Osteocyte (in vitro differentiated cells): Measurements from ENCODE around the gene LRRC15. TPM values are rescaled to one million over a fixed set of nuclear protein-coding genes. Genes with fewer than 3 reads are reported as not detected.

Experiments used
- DNase-seq: peaks from one replicate; pipeline ENCODE4 v3.0.0; 2021; ENCODE audit warnings: mixed read lengths; ENCODE audit not compliant: unreplicated experiment; ENCODE audit errors: extremely low spot score
- H3K27ac Mint-ChIP-seq: one replicate; pipeline ENCODE4 v1.8.0; 2021; ENCODE audit warnings: mild to moderate bottlenecking, mixed read lengths; ENCODE audit not compliant: unreplicated experiment
- H3K27me3 Mint-ChIP-seq: one replicate; pipeline ENCODE4 v1.8.0; 2021; ENCODE audit warnings: mixed read lengths; ENCODE audit not compliant: unreplicated experiment
- H3K36me3 Mint-ChIP-seq: one replicate; pipeline ENCODE4 v1.8.0; 2021; ENCODE audit warnings: mixed read lengths; ENCODE audit not compliant: unreplicated experiment
- H3K4me1 Mint-ChIP-seq: one replicate; pipeline ENCODE4 v1.8.0; 2021; ENCODE audit warnings: mixed read lengths; ENCODE audit not compliant: unreplicated experiment
- H3K4me3 Mint-ChIP-seq: one replicate; pipeline ENCODE4 v1.8.0; 2021; ENCODE audit warnings: mild to moderate bottlenecking, moderate library complexity, mixed read lengths; ENCODE audit not compliant: unreplicated experiment
- H3K9me3 Mint-ChIP-seq: one replicate; pipeline ENCODE4 v1.8.0; 2021; ENCODE audit warnings: mixed read lengths; ENCODE audit not compliant: unreplicated experiment
- CTCF ChIP-seq: fragments of 200-600 bp; sonication (generic); IDR thresholded peaks from 2 replicates; pipeline ENCODE4 v1.5.0; 2021; ENCODE audit warnings: antibody characterized with exemption, mild to moderate bottlenecking, moderate library complexity
- total RNA-seq: library from RNA; stranded (reverse); gene quantifications from 2 replicates; pipeline ENCODE4 v1.2.1, GENCODE V29; 2021

LRRC15 gene
- total RNA-seq, 1 donor from 2014 or later: 0.27 TPM

- Mint-ChIP-seq H3K27ac (no peak within 1 kb of the TSS), H3K4me3 (no peak within 1 kb of the TSS)
- no peak for TF ChIP-seq CTCF
Measured at GRCh38 chr3:194351080-194351672, 18.4 kb downstream of the LRRC15 start, which contains the start of gene CPN2. CPN2 (minus strand) TSS chr3:194351328; CDS start chr3:194342702, 8,626 bp downstream.

DNA sequence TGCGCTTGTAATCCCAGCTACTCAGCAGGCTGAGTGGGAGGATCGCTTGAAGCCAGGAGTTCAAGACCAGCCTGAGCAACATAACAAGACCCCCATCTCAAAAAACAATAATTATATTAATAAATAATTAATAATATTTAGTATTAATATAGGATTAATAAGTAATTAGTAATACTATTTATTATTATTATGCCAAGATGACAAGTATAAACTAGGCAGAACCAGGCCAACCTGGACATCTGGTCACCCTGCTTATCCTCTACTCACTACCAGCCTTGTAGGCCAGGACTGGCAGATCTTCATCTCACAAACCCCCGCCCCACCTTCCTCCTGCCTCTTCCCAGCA is 18.8 kb downstream of the LRRC15 start:
- no peak for TF ChIP-seq CTCF
- H3K4me1 Mint-ChIP-seq: no peaks in the 10 kb centered on the region
- no peak for DNase-seq
- no peaks in the 10 kb centered on the region for H3K9me3 Mint-ChIP-seq
- H3K4me3 Mint-ChIP-seq: no peak overlapping the region
- no peaks in the 10 kb centered on the region for H3K36me3 Mint-ChIP-seq
- no peak overlapping the region for H3K27ac Mint-ChIP-seq
- H3K27me3 Mint-ChIP-seq: peaks cover 23% of the 10 kb centered on the region

More at GRCh38 chr3:194351080-194351672, 18.4 kb downstream of the LRRC15 start, which contains the start of gene CPN2:
- Mint-ChIP-seq H3K4me1 (no peaks in the 10 kb centered on the region), H3K36me3 (no peaks in the 10 kb centered on the region), H3K27me3 (peaks cover 24% of the 10 kb centered on the region), H3K9me3 (no peaks in the 10 kb centered on the region)
- no peak for DNase-seq

DNA sequence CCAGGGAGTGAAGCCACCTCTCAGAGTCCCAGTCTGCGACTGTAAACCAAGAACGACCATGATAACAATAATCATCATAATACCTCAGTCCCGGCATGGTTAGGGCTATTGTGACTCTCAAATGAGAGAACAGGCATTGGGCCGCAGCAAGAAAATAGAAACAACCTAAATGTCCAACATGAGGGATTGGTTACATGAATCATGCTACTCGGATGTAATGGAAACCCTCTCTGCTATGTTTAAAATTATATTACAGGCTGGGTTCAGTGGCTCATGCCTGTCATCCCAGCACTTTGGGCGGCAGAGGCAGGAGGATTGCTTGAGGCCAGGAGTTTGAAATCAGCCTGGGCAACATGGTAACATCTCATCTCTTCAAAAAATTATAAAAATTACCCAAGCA is 21.2 kb downstream of the LRRC15 start:
- no peak for DNase-seq
- no peaks in the 10 kb centered on the region for H3K36me3 Mint-ChIP-seq
- peaks cover 18% of the 10 kb centered on the region for H3K27me3 Mint-ChIP-seq
- H3K4me3 Mint-ChIP-seq: no peak overlapping the region
- no peaks in the 10 kb centered on the region for H3K4me1 Mint-ChIP-seq
- H3K9me3 Mint-ChIP-seq: no peaks in the 10 kb centered on the region
- no peak for TF ChIP-seq CTCF
- no peak overlapping the region for H3K27ac Mint-ChIP-seq

GRCh38 chr3:194346621-194347020 is 22.9 kb downstream of the LRRC15 start:
- Mint-ChIP-seq H3K4me3 (no peak overlapping the region), H3K27ac (no peak overlapping the region), H3K9me3 (no peaks in the 10 kb centered on the region), H3K27me3 (peaks cover 28% of the 10 kb centered on the region), H3K4me1 (no peaks in the 10 kb centered on the region), H3K36me3 (no peaks in the 10 kb centered on the region)
- no peak for DNase-seq
- no peak for TF ChIP-seq CTCF

GRCh38 chr3:194346035-194346434 is 23.5 kb downstream of the LRRC15 start:
- Mint-ChIP-seq H3K36me3 (no peaks in the 10 kb centered on the region), H3K27ac (no peak overlapping the region), H3K27me3 (peaks cover 28% of the 10 kb centered on the region), H3K4me3 (no peak overlapping the region), H3K4me1 (no peaks in the 10 kb centered on the region), H3K9me3 (no peaks in the 10 kb centered on the region)
- DNase-seq: no peak
- TF ChIP-seq CTCF: no peak
